Uterus (tissue), 2 donors: Measurements from ENCODE around the gene FHIT.

Experiments used
- CTCF ChIP-seq, 4 experiments: fragments of 200-600 bp in 2 of 4; fragments of 450-650 bp in 2 of 4; sonication (generic) in 2 of 4; IDR thresholded peaks; one replicate each; pipeline ENCODE4 v1.5.1; 2016 to 2019; ENCODE audit warnings: antibody characterized with exemption in 4 of 4, mild to moderate bottlenecking in 2 of 4, moderate library complexity in 1 of 4
- POLR2A ChIP-seq, 2 donors: fragments of 450-650 bp; IDR thresholded peaks; one replicate each; pipeline ENCODE4 v1.6.1; 2016; ENCODE audit warnings: antibody characterized with exemption in 2 of 2, mild to moderate bottlenecking in 1 of 2, moderate library complexity in 1 of 2

GRCh38 chr3:60304112-60304511 lies 947.1 kb downstream of the FHIT start:
- TF ChIP-seq CTCF (IDR thresholded peaks at IDR 0.05) (no peak), POLR2A (IDR thresholded peaks at IDR 0.05) (no peak)
